Colonic mucosa (tissue), 4 donors: ENCODE results near the gene ANHX. TPM values are rescaled to one million over a fixed set of nuclear protein-coding genes. Genes with fewer than 3 reads are reported as not detected.

Experiments used
- DNase-seq: peaks from one replicate; pipeline ENCODE4 v3.0.0-alpha.2; 2020
- H3K27ac ChIP-seq: fragments of 200-600 bp; one replicate; pipeline ENCODE4 v1.8.0; 2021
- H3K27me3 ChIP-seq: fragments of 200-600 bp; one replicate; pipeline ENCODE4 v1.8.0; 2021
- H3K36me3 ChIP-seq: fragments of 200-600 bp; one replicate; pipeline ENCODE4 v1.8.0; 2021
- H3K4me1 ChIP-seq: fragments of 200-600 bp; one replicate; pipeline ENCODE4 v1.8.0; 2021; ENCODE audit warnings: mild to moderate bottlenecking
- H3K4me3 ChIP-seq: fragments of 200-600 bp; one replicate; pipeline ENCODE4 v1.8.0; 2021
- H3K9ac ChIP-seq, 2 donors: one replicate each; pipeline ENCODE4 v1.7.0; 2013; ENCODE audit warnings: control low read depth in 2 of 2, low read depth in 2 of 2, low read length in 2 of 2
- H3K9me3 ChIP-seq: fragments of 200-600 bp; one replicate; pipeline ENCODE4 v1.8.0; 2021
- CTCF ChIP-seq: fragments of 200-600 bp; IDR thresholded peaks from one replicate; pipeline ENCODE4 v1.8.0; 2022; ENCODE audit warnings: antibody characterized with exemption, mild to moderate bottlenecking
- intact Hi-C: fragments of 100-400 bp; cut with DNase I; formaldehyde crosslinking; loops from one replicate; pipeline ENCODE4 v1.14.1; 2022
- total RNA-seq, 2 donors: library from RNA; stranded (reverse); fragmentation: NEBNext Ultra II Directional in 1 of 2; extraction: Animal tissue kit (Norgen Biotek cat#: 25700) in 1 of 2; gene quantifications; one replicate each; pipeline ENCODE4 v1.2.1, GENCODE V29; 2021
- donor health status: healthy.
- donor health status: DM: no; HTN: no; CAD: no.
- donor health status: DM: no; HTN: no; CAD: no.

The ANHX gene
- total RNA-seq, 2 donors from 2014 or later = not detected

- Histone ChIP-seq H3K27ac (no peak overlapping the region), H3K27me3 (no peaks in the 10 kb centered on the region), H3K9ac (no peak overlapping the region), H3K9me3 (no peaks in the 10 kb centered on the region), H3K4me1 (no peaks in the 10 kb centered on the region), H3K4me3 (no peak overlapping the region), H3K36me3 (no peaks in the 10 kb centered on the region)
- no peak for TF ChIP-seq CTCF
- DNase-seq = no peak
- intact Hi-C loops = no loop called here
Measured at GRCh38 chr12:133236556-133236955, 879 bp upstream of the ANHX start.

GRCh38 chr12:133236144-133236543, 467 bp upstream of the ANHX start:
- H3K27ac ChIP-seq = no peak overlapping the region
- H3K4me1 ChIP-seq = no peaks in the 10 kb centered on the region
- H3K36me3 ChIP-seq = no peaks in the 10 kb centered on the region
- no peaks in the 10 kb centered on the region for H3K27me3 ChIP-seq
- no peak overlapping the region for H3K4me3 ChIP-seq
- TF ChIP-seq CTCF = no peak
- no peak overlapping the region for H3K9ac ChIP-seq
- no peak for DNase-seq
- H3K9me3 ChIP-seq = no peaks in the 10 kb centered on the region
- intact Hi-C loops = no loop called here

- Histone ChIP-seq H3K4me1 (no peaks in the 10 kb centered on the region), H3K9ac (no peak overlapping the region), H3K36me3 (no peaks in the 10 kb centered on the region), H3K4me3 (no peak overlapping the region), H3K27me3 (no peaks in the 10 kb centered on the region), H3K9me3 (no peaks in the 10 kb centered on the region), H3K27ac (no peak overlapping the region)
- TF ChIP-seq CTCF = no peak
- intact Hi-C loops = no loop called here
- no peak for DNase-seq
Measured at GRCh38 chr12:133234971-133235370, 706 bp downstream of the ANHX start.

- intact Hi-C loops = no loop called here
- Histone ChIP-seq H3K27ac (no peak overlapping the region), H3K4me1 (no peaks in the 10 kb centered on the region), H3K4me3 (no peak overlapping the region), H3K9me3 (no peaks in the 10 kb centered on the region), H3K9ac (no peak overlapping the region), H3K36me3 (no peaks in the 10 kb centered on the region), H3K27me3 (no peaks in the 10 kb centered on the region)
- no peak for TF ChIP-seq CTCF
- no peak for DNase-seq
Measured at GRCh38 chr12:133233993-133234564, 1.6 kb downstream of the ANHX start.

GRCh38 chr12:133233006-133233405, 2.7 kb downstream of the ANHX start:
- no peak overlapping the region for H3K27ac ChIP-seq
- H3K4me3 ChIP-seq = no peak overlapping the region
- no peaks in the 10 kb centered on the region for H3K4me1 ChIP-seq
- no peaks in the 10 kb centered on the region for H3K36me3 ChIP-seq
- H3K9me3 ChIP-seq = no peaks in the 10 kb centered on the region
- H3K27me3 ChIP-seq = no peaks in the 10 kb centered on the region
- no peak for TF ChIP-seq CTCF
- intact Hi-C loops = no loop called here
- no peak overlapping the region for H3K9ac ChIP-seq
- no peak for DNase-seq
